HepG2 (cell line): Measurements from ENCODE around the gene TFPI. TPM values are rescaled to one million over a fixed set of nuclear protein-coding genes. Genes with fewer than 3 reads are reported as not detected.

Source experiments
- DZIP1 ChIP-seq: sonication (generic); formaldehyde crosslinking; IDR thresholded peaks from 2 replicates; pipeline ENCODE4 v1.5.0; 2020; ENCODE audit warnings: mild to moderate bottlenecking, missing genetic modification reagents
- ELF1 ChIP-seq: sonication (generic); formaldehyde crosslinking; IDR thresholded peaks from 2 replicates; pipeline ENCODE4 v1.4.0; 2020; ENCODE audit warnings: missing genetic modification reagents
- HIC2 ChIP-seq: sonication (generic); formaldehyde crosslinking; IDR thresholded peaks from 2 replicates; pipeline ENCODE4 v1.9.0; 2022; ENCODE audit warnings: low read depth, missing genetic modification reagents
- MAFF ChIP-seq: IDR thresholded peaks from 2 replicates; pipeline ENCODE4 v1.6.1; 2011; ENCODE audit warnings: low read depth, low read length, improper control_type of control experiment
- ONECUT2 ChIP-seq: sonication (generic); formaldehyde crosslinking; IDR thresholded peaks from 2 replicates; pipeline ENCODE4 v1.4.0; 2020; ENCODE audit warnings: missing genetic modification reagents
- RCOR2 ChIP-seq: IDR thresholded peaks from 2 replicates; pipeline ENCODE4 v1.6.1; 2016; ENCODE audit warnings: missing biosample characterization, missing genetic modification reagents
- SETDB1 ChIP-seq: sonication (generic); formaldehyde crosslinking; IDR thresholded peaks from 2 replicates; pipeline ENCODE4 v1.5.1; 2020; ENCODE audit warnings: missing genetic modification reagents, mild to moderate bottlenecking, borderline replicate concordance
- SRF ChIP-seq: IDR thresholded peaks from 2 replicates; pipeline ENCODE4 v1.6.1; 2011; ENCODE audit warnings: mild to moderate bottlenecking, low read depth, low read length, moderate library complexity
- STAT5B ChIP-seq: sonication (generic); formaldehyde crosslinking; IDR thresholded peaks from 2 replicates; pipeline ENCODE4 v1.4.0; 2020; ENCODE audit warnings: missing genetic modification reagents
- ZBTB8A ChIP-seq: sonication (generic); formaldehyde crosslinking; IDR thresholded peaks from 2 replicates; pipeline ENCODE4 v1.4.0; 2020; ENCODE audit warnings: mild to moderate bottlenecking, low read depth, missing genetic modification reagents, borderline replicate concordance
- ZNF101 ChIP-seq: sonication (generic); formaldehyde crosslinking; IDR thresholded peaks from 2 replicates; pipeline ENCODE4 v1.4.0; 2020; ENCODE audit warnings: mild to moderate bottlenecking, low read depth, missing genetic modification reagents, borderline replicate concordance
- ZNF335 ChIP-seq: sonication (generic); formaldehyde crosslinking; IDR thresholded peaks from 2 replicates; pipeline ENCODE4 v1.4.0; 2020; ENCODE audit warnings: missing genetic modification reagents
- ZNF367 ChIP-seq: sonication (generic); formaldehyde crosslinking; IDR thresholded peaks from 2 replicates; pipeline ENCODE4 v1.4.0; 2020; ENCODE audit warnings: missing genetic modification reagents, borderline replicate concordance
- ZNF382 ChIP-seq: sonication (generic); formaldehyde crosslinking; IDR thresholded peaks from 2 replicates; pipeline ENCODE4 v1.5.0; 2020; ENCODE audit warnings: missing genetic modification reagents, mild to moderate bottlenecking, borderline replicate concordance
- ZNF577 ChIP-seq: sonication (generic); formaldehyde crosslinking; IDR thresholded peaks from 2 replicates; pipeline ENCODE4 v1.4.0; 2020; ENCODE audit warnings: mild to moderate bottlenecking, low read depth, missing genetic modification reagents, borderline replicate concordance
- ZNF737 ChIP-seq: sonication (generic); formaldehyde crosslinking; IDR thresholded peaks from 2 replicates; pipeline ENCODE4 v1.5.0; 2020; ENCODE audit warnings: missing genetic modification reagents, mild to moderate bottlenecking, borderline replicate concordance
- ZNF782 ChIP-seq: sonication (generic); formaldehyde crosslinking; IDR thresholded peaks from 2 replicates; pipeline ENCODE4 v1.4.0; 2020; ENCODE audit warnings: missing genetic modification reagents, mild to moderate bottlenecking, borderline replicate concordance
- ZZZ3 ChIP-seq: sonication (generic); formaldehyde crosslinking; IDR thresholded peaks from 2 replicates; pipeline ENCODE4 v1.4.0; 2020; ENCODE audit warnings: missing genetic modification reagents, mild to moderate bottlenecking, borderline replicate concordance
- polyA plus RNA-seq, 8 experiments: library from polyadenylated mRNA; depleted of rRNA in 3 of 8; stranded (reverse) in 7 of 8; unstranded in 1 of 8; fragments of >200 nt; fragmentation: Illumina TruSeq in 4 of 8; extraction: Trizol in 4 of 8; gene quantifications; 2 replicates each; pipeline versions ENCODE4 v1.2.1 to v1.2.3, GENCODE V29; 2011 to 2016; ENCODE audit warnings: low read depth in 4 of 8, missing spikeins in 1 of 8, mixed read lengths in 1 of 8; ENCODE audit not compliant: insufficient read depth in 1 of 8
- total RNA-seq, 5 experiments: library from RNA; depleted of rRNA; stranded (reverse); fragments of >200 nt; fragmentation: Illumina TruSeq; extraction: Trizol; gene quantifications; 2 replicates each; pipeline ENCODE4 v1.2.3, GENCODE V29; 2016; ENCODE audit warnings: low read depth in 1 of 5
- TF ChIP-seq, protein P1 (sequence below): sonication (generic); formaldehyde crosslinking; IDR thresholded peaks from 2 replicates; pipeline ENCODE4 v1.5.1; 2020; ENCODE audit warnings: missing genetic modification reagents, mild to moderate bottlenecking, borderline replicate concordance
- TF ChIP-seq, protein P2 (sequence below): sonication (generic); formaldehyde crosslinking; IDR thresholded peaks from 2 replicates; pipeline ENCODE4 v1.9.0; 2022; ENCODE audit warnings: missing genetic modification reagents, mild to moderate bottlenecking, borderline replicate concordance

The TFPI gene
- total and polyA plus RNA-seq, 2 of the 13 experiments (the other 11 are each of a cell fraction or from before 2014, with no cell fraction given): 301 to 436 TPM

DNA sequence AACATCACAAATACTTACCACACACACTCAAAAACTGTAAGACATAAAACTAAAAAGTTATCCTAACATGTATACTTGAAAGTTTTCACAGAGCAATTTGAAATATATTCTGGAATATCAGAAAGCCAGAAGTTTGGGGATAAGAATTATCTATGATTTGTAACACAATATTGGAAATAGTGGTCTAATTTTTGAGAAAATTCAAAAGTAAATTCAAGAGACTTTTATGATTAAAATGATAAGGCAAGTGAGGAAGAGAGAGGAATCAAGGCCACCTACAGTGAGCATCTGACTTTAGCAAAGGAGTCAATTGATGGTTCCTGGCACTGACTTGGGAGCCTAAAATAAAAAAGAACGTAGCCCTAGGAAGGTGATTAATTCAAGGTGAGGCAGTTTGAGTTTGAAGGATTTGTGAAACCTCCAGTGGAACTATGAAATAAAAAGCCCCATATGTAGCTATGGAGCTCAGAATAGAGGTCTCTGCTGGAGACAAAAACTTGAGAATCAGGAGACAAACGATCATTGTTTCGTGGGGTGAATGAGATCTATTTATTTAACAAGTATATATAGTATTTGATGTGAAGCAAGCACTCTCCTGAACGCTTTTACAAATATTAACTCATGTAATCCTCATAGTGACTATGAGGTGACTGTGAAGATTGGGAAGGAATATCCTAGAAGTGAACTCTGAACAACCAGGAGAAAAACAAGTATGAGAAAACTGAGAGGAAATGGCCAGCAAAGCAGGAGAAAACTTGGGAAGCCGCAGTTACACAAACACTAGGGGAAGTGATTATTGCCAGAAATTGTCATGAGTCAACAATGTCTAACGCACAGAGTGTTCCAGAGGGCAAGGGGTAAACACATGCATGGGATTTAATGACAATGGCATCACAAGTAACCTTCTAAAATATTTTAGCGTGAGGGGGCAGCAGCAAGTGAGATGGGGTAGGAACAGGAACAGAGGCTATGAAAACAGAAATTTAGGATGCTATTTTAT lies 12.8 kb downstream of the TFPI start (continued):
- TF ChIP-seq, protein P1, sequence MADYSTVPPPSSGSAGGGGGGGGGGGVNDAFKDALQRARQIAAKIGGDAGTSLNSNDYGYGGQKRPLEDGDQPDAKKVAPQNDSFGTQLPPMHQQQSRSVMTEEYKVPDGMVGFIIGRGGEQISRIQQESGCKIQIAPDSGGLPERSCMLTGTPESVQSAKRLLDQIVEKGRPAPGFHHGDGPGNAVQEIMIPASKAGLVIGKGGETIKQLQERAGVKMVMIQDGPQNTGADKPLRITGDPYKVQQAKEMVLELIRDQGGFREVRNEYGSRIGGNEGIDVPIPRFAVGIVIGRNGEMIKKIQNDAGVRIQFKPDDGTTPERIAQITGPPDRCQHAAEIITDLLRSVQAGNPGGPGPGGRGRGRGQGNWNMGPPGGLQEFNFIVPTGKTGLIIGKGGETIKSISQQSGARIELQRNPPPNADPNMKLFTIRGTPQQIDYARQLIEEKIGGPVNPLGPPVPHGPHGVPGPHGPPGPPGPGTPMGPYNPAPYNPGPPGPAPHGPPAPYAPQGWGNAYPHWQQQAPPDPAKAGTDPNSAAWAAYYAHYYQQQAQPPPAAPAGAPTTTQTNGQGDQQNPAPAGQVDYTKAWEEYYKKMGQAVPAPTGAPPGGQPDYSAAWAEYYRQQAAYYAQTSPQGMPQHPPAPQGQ (CRISPR knock-in tag): no peak; the same call in 1 of the 2 replicates
- TF ChIP-seq SRF (peak; percentile 18; the same call in 1 of the 2 replicates), ZNF101 (CRISPR knock-in tag) (no peak; the same call in 1 of the 2 replicates), ZNF577 (CRISPR knock-in tag) (no peak), ZNF367 (peak; percentile 51; the same call in 1 of the 2 replicates), DZIP1 (no peak), ONECUT2 (peak; percentile 81), ZNF737 (CRISPR knock-in tag) (no peak), STAT5B (CRISPR knock-in tag) (peak; percentile 51; the same call in 1 of the 2 replicates), MAFF (peak; percentile 58), ELF1 (CRISPR knock-in tag) (peak; percentile 55), ZNF782 (peak; percentile 71; the same call in 1 of the 2 replicates), SETDB1 (CRISPR knock-in tag) (no peak), ZZZ3 (CRISPR knock-in tag) (no peak), ZBTB8A (CRISPR knock-in tag) (peak; percentile 90), ZNF382 (no peak), RCOR2 (CRISPR knock-in tag) (peak; percentile 86), HIC2 (CRISPR knock-in tag) (no peak), ZNF335 (peak; percentile 89)
- TF ChIP-seq, protein P2, sequence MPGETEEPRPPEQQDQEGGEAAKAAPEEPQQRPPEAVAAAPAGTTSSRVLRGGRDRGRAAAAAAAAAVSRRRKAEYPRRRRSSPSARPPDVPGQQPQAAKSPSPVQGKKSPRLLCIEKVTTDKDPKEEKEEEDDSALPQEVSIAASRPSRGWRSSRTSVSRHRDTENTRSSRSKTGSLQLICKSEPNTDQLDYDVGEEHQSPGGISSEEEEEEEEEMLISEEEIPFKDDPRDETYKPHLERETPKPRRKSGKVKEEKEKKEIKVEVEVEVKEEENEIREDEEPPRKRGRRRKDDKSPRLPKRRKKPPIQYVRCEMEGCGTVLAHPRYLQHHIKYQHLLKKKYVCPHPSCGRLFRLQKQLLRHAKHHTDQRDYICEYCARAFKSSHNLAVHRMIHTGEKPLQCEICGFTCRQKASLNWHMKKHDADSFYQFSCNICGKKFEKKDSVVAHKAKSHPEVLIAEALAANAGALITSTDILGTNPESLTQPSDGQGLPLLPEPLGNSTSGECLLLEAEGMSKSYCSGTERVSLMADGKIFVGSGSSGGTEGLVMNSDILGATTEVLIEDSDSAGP (CRISPR knock-in tag): no peak; the same call in 1 of the 2 replicates
